Activated B cell treated with CpG ODN at 0.5 μM for 24 hours (primary cell): ENCODE results near the gene PRSS8. TPM values are rescaled to one million over a fixed set of nuclear protein-coding genes. Genes with fewer than 3 reads are reported as not detected.
A peak's percentile ranks its signal among the peaks of the same experiment; 100 is the strongest.

Experiments used
- ATAC-seq: fragments of 200-7000 bp; cut with Tn5 transposase; one replicate; pipeline ENCODE4 v1.10.0; 2021; ENCODE audit warnings: low read depth, mild to moderate bottlenecking, moderate library complexity
- CTCF ChIA-PET: fragments of 350-600 bp; sonication (Branson Sonifier 250); formaldehyde crosslinking; loops from one replicate; lab custom pipeline; 2021; ENCODE audit warnings: antibody characterized with exemption; lab: Charles Lee
- POLR2A ChIA-PET: fragments of 350-600 bp; sonication (Branson Sonifier 250); formaldehyde crosslinking; loops from one replicate; lab custom pipeline; 2021; ENCODE audit warnings: antibody characterized with exemption; lab: Charles Lee
- DNase-seq: peaks from one replicate; pipeline ENCODE4 v3.0.0; 2022
- H3K27ac Mint-ChIP-seq: one replicate; pipeline ENCODE4 v1.8.0; 2020; ENCODE audit warnings: mixed read lengths
- H3K27me3 Mint-ChIP-seq: one replicate; pipeline ENCODE4 v1.8.0; 2021; ENCODE audit warnings: mixed read lengths
- H3K36me3 Mint-ChIP-seq: one replicate; pipeline ENCODE4 v1.8.0; 2021; ENCODE audit warnings: low read depth, mixed read lengths
- H3K4me1 Mint-ChIP-seq: one replicate; pipeline ENCODE4 v1.8.0; 2021; ENCODE audit warnings: mixed read lengths
- H3K4me3 Mint-ChIP-seq: one replicate; pipeline ENCODE4 v1.8.0; 2020; ENCODE audit warnings: mild to moderate bottlenecking, mixed read lengths
- H3K9me3 Mint-ChIP-seq: one replicate; pipeline ENCODE4 v1.8.0; 2020; ENCODE audit warnings: mixed read lengths
- CTCF ChIP-seq: fragments of 200-600 bp; IDR thresholded peaks from one replicate; pipeline ENCODE4 v1.8.0; 2022; ENCODE audit warnings: antibody characterized with exemption, mild to moderate bottlenecking
- intact Hi-C: fragments of 100-400 bp; cut with micrococcal nuclease; formaldehyde crosslinking; loops from one replicate; pipeline ENCODE4 v1.15.1; 2024
- total RNA-seq: library from RNA; stranded (reverse); gene quantifications from 2 replicates; pipeline ENCODE4 v1.2.3, GENCODE V29; 2022

The PRSS8 gene
- total RNA-seq, 1 donor from 2014 or later, result not detected

- intact Hi-C loops, result no loop called here
- Mint-ChIP-seq H3K27me3 (no peaks in the 10 kb centered on the region), H3K36me3 (no peaks in the 10 kb centered on the region), H3K9me3 (no peaks in the 10 kb centered on the region), H3K4me1 (peaks cover 11% of the 10 kb centered on the region), H3K4me3 (no peak overlapping the region), H3K27ac (no peak overlapping the region)
- DNase-seq, result no peak
- no peak for ATAC-seq
- ChIA-PET CTCF (no interaction called here), POLR2A (interaction anchor here (1.1 to 1.4 kb wide), 2 partner anchors 17 to 26 kb away, joined by 4 to 5 read pairs; partner anchors contain the start of genes KAT8, ZNF646 and ZNF668)
- TF ChIP-seq CTCF, result no peak
Measured at GRCh38 chr16:31099860-31100638, 35.5 kb downstream of the PRSS8 start.

- peak within 1 kb of the TSS; percentile 93 for H3K27ac Mint-ChIP-seq
- no peaks in the 10 kb centered on the region for H3K27me3 Mint-ChIP-seq
- TF ChIP-seq CTCF, result no peak
- DNase-seq (peak; percentile 77), ATAC-seq (peak; percentile 88)
- peaks cover 25% of the 10 kb centered on the region for H3K4me1 Mint-ChIP-seq
- H3K9me3 Mint-ChIP-seq, result no peaks in the 10 kb centered on the region
- ChIA-PET CTCF (interaction anchor here (0.5 to 1.8 kb wide), 5 partner anchors 21 to 239 kb away, joined by 3 to 5 read pairs (median 3); no protein-coding TSS in a partner anchor), POLR2A (interaction anchor here (0.7 to 4.6 kb wide), 10 partner anchors 10 to 779 kb away, joined by 3 to 39 read pairs (median 7); partner anchors contain the start of genes ARMC5, FUS, KAT8 and ZNF267)
- peaks cover 17% of the 10 kb centered on the region for H3K36me3 Mint-ChIP-seq
- peak within 1 kb of the TSS; percentile 95 for H3K4me3 Mint-ChIP-seq
- intact Hi-C loops, result loop anchor here (1.0 to 2.0 kb wide), 6 partner anchors 20 to 349 kb away; partner anchors contain the start of genes KAT8, STX4, ZNF646 and ZNF668
Measured at GRCh38 chr16:31094424-31095120, 41.0 kb downstream of the PRSS8 start, which contains the start of gene VKORC1. TSS of gene VKORC1 (minus strand) at chr16:31094797. CDS start at chr16:31094729, 68 bp downstream.

- no peak for DNase-seq
- ChIA-PET POLR2A (interaction anchor here (0.9 to 4.6 kb wide), 7 partner anchors 10 to 780 kb away, joined by 3 to 39 read pairs (median 9); partner anchors contain the start of genes FUS, KAT8, ZNF267 and ZNF646), CTCF (interaction anchor here (0.5 to 1.5 kb wide), 2 partner anchors 48 to 93 kb away, joined by 3 to 4 read pairs; no protein-coding TSS in a partner anchor)
- TF ChIP-seq CTCF, result no peak
- no peak for ATAC-seq
- peaks cover 19% of the 10 kb centered on the region for H3K36me3 Mint-ChIP-seq
- H3K4me1 Mint-ChIP-seq, result peaks cover 25% of the 10 kb centered on the region
- H3K27ac Mint-ChIP-seq, result peak overlapping the region; percentile 93
- intact Hi-C loops, result loop anchor here (1.0 to 2.0 kb wide), 5 partner anchors 20 to 349 kb away; partner anchors contain the start of genes KAT8, STX4, ZNF646 and ZNF668
- H3K9me3 Mint-ChIP-seq, result no peaks in the 10 kb centered on the region
- peak overlapping the region; percentile 95 for H3K4me3 Mint-ChIP-seq
- H3K27me3 Mint-ChIP-seq, result no peaks in the 10 kb centered on the region
Measured at GRCh38 chr16:31094088-31094423, 41.5 kb downstream of the PRSS8 start.

- intact Hi-C loops, result no loop called here
Measured at GRCh38 chr16:31093132-31093703, 42.3 kb downstream of the PRSS8 start.

More at GRCh38 chr16:31093132-31093703, 42.3 kb downstream of the PRSS8 start:
- DNase-seq (no peak), ATAC-seq (no peak)
- Mint-ChIP-seq H3K4me1 (peaks cover 25% of the 10 kb centered on the region), H3K4me3 (peak overlapping the region; percentile 46), H3K9me3 (no peaks in the 10 kb centered on the region), H3K27ac (peak overlapping the region; percentile 35), H3K27me3 (no peaks in the 10 kb centered on the region), H3K36me3 (peaks cover 19% of the 10 kb centered on the region)
- POLR2A ChIA-PET, result interaction anchor here (1.2 to 4.6 kb wide), 5 partner anchors 9 to 87 kb away, joined by 5 to 39 read pairs (median 8); partner anchors contain the start of genes FUS, KAT8, ZNF646 and ZNF668
- TF ChIP-seq CTCF, result no peak
- CTCF ChIA-PET, result interaction anchor here (1.5 kb wide), 1 partner anchor 49 kb away, joined by 4 read pairs; no protein-coding TSS in a partner anchor
